Measurements from ENCODE around the gene RPL27A. TPM values are rescaled to one million over a fixed set of nuclear protein-coding genes. Genes with fewer than 3 reads are reported as not detected.

The RPL27A gene
- total RNA-seq, 1 experiment from 2014 or later: 1,103 TPM

GRCh38 chr11:8735094-8735493, 52.5 kb downstream of the RPL27A start (continued):
- TF ChIP-seq FOXP1 (CRISPR knock-in tag; IDR thresholded peaks at IDR 0.05; ENCODE audit: borderline replicate concordance): no peak
- no peak for TF ChIP-seq NR1H2 (CRISPR knock-in tag; IDR thresholded peaks at IDR 0.05)
- no peak for TF ChIP-seq TEAD4 (CRISPR knock-in tag; IDR thresholded peaks at IDR 0.05)
- no peak for TF ChIP-seq ZNF121 (CRISPR knock-in tag; IDR thresholded peaks at IDR 0.05)
- TF ChIP-seq STAT6 (CRISPR knock-in tag; conservative IDR thresholded peaks at IDR 0.05; ENCODE audit: low read depth): no peak
- TF ChIP-seq FOXK1 (CRISPR knock-in tag; IDR thresholded peaks at IDR 0.05): no peak
- no peak for TF ChIP-seq FOXJ3 (CRISPR knock-in tag; IDR thresholded peaks at IDR 0.05; ENCODE audit: borderline replicate concordance)

GRCh38 chr11:8739309-8739793, 56.8 kb downstream of the RPL27A start:
- Mint-ChIP-seq H3K4me3 (no peak overlapping the region), H3K27me3 (ENCODE audit: low read depth) (no peaks in the 10 kb centered on the region), H3K27ac (no peak overlapping the region), H3K4me1 (0 out of 2 replicates have a peak, but pooled peaks cover 5% of the 10 kb centered on the region), H3K9me3 (no peaks in the 10 kb centered on the region), H3K36me3 (no peaks in the 10 kb centered on the region)
- ChIA-PET CTCF (no interaction called here), POLR2A (no interaction called here)
- TF ChIP-seq HMGA2 (CRISPR knock-in tag; IDR thresholded peaks at IDR 0.05) (no peak), ZNF138 (CRISPR knock-in tag; conservative IDR thresholded peaks at IDR 0.05) (no peak), ZNF416 (CRISPR knock-in tag; IDR thresholded peaks at IDR 0.05) (no peak), RELA (CRISPR knock-in tag; IDR thresholded peaks at IDR 0.05; ENCODE audit: borderline replicate concordance) (no peak), CDX4 (CRISPR knock-in tag; IDR thresholded peaks at IDR 0.05; ENCODE audit: borderline replicate concordance) (no peak), SMAD3 (CRISPR knock-in tag; IDR thresholded peaks at IDR 0.05; ENCODE audit: borderline replicate concordance) (no peak), GTF2I (CRISPR knock-in tag; conservative IDR thresholded peaks at IDR 0.05) (no peak), CTCF (IDR thresholded peaks at IDR 0.05) (no peak), ERG (CRISPR knock-in tag; IDR thresholded peaks at IDR 0.05) (no peak), ESRRA (CRISPR knock-in tag; IDR thresholded peaks at IDR 0.05; ENCODE audit: borderline replicate concordance) (no peak), FOXP1 (CRISPR knock-in tag; IDR thresholded peaks at IDR 0.05; ENCODE audit: borderline replicate concordance) (no peak), NFATC4 (CRISPR knock-in tag; IDR thresholded peaks at IDR 0.05) (no peak), ZMAT4 (CRISPR knock-in tag; IDR thresholded peaks at IDR 0.05) (no peak), CBFB (CRISPR knock-in tag; IDR thresholded peaks at IDR 0.05; ENCODE audit: low read depth) (no peak), FOXK1 (CRISPR knock-in tag; IDR thresholded peaks at IDR 0.05) (no peak), E2F4 (CRISPR knock-in tag; IDR thresholded peaks at IDR 0.05; ENCODE audit: borderline replicate concordance, low read depth) (no peak), PREB (CRISPR knock-in tag; IDR thresholded peaks at IDR 0.05; ENCODE audit: borderline replicate concordance) (no peak), ELF4 (CRISPR knock-in tag; IDR thresholded peaks at IDR 0.05; ENCODE audit: low read depth) (no peak)
- no peak for ATAC-seq
- DNase-seq (ENCODE audit: low spot score): no peak
